ENCODE data around the gene OXNAD1.

Gene OXNAD1

GRCh38 chr3:16277471-16277870 lies 12.5 kb downstream of the OXNAD1 start:
- no peak for DNase-seq

GRCh38 chr3:16279010-16279801 lies 14.2 kb downstream of the OXNAD1 start:
- DNase-seq = no peak

- DNase-seq = no peak
Measured at GRCh38 chr3:16280671-16281070, 15.7 kb downstream of the OXNAD1 start.

- no peak for DNase-seq
Measured at GRCh38 chr3:16284633-16285032, 19.6 kb downstream of the OXNAD1 start.

GRCh38 chr3:16286161-16286560 lies 21.1 kb downstream of the OXNAD1 start:
- DNase-seq = no peak

GRCh38 chr3:16286751-16287543 lies 21.9 kb downstream of the OXNAD1 start:
- no peak for DNase-seq

- peak in 2 of 56 donors; percentile 8 to 19 for DNase-seq
Measured at GRCh38 chr3:16288664-16289063, 23.7 kb downstream of the OXNAD1 start.

- no peak for DNase-seq
Measured at GRCh38 chr3:16289144-16289889, 24.3 kb downstream of the OXNAD1 start.

- DNase-seq = peak in 17 of 56 donors; percentile 1 to 73 (median 17)
Measured at GRCh38 chr3:16290007-16290826, 25.2 kb downstream of the OXNAD1 start.

GRCh38 chr3:16290827-16291196 lies 25.8 kb downstream of the OXNAD1 start:
- DNase-seq = no peak

GRCh38 chr3:16294844-16295243 lies 29.8 kb downstream of the OXNAD1 start:
- DNase-seq = no peak

GRCh38 chr3:16295298-16295890 lies 30.4 kb downstream of the OXNAD1 start:
- no peak for DNase-seq

GRCh38 chr3:16297997-16298885 lies 33.2 kb downstream of the OXNAD1 start:
- DNase-seq = no peak

GRCh38 chr3:16298891-16299290 lies 33.9 kb downstream of the OXNAD1 start:
- DNase-seq = no peak

GRCh38 chr3:16299746-16300145 lies 34.7 kb downstream of the OXNAD1 start:
- no peak for DNase-seq

- DNase-seq = no peak
Measured at GRCh38 chr3:16300307-16300706, 35.3 kb downstream of the OXNAD1 start.

- no peak for DNase-seq
Measured at GRCh38 chr3:16300881-16301359, 35.9 kb downstream of the OXNAD1 start.

- no peak for DNase-seq
Measured at GRCh38 chr3:16301507-16301906, 36.5 kb downstream of the OXNAD1 start.

- no peak for DNase-seq
Measured at GRCh38 chr3:16302082-16302631, 37.1 kb downstream of the OXNAD1 start.
